HepG2 (cell line): Measurements from ENCODE around the gene JTB. TPM values are rescaled to one million over a fixed set of nuclear protein-coding genes. Genes with fewer than 3 reads are reported as not detected.

Source experiments
- ATAC-seq: fragments of 200-7000 bp; cut with Tn5 transposase; 3 replicates; pipeline ENCODE4 v1.9.1; 2020; ENCODE audit warnings: mild to moderate bottlenecking, moderate library complexity
- BruUV-seq: library from RNA; stranded (reverse); fragments of 400-500 nt; replicated peaks from 2 replicates; lab custom pipeline; 2021; lab: Mats Ljungman, UMichigan
- CTCF ChIA-PET: fragments of 300-600 bp; formaldehyde crosslinking; extraction: SDS; loops from one replicate; lab custom pipeline; 2021; ENCODE audit warnings: low total read pairs, inconsistent platforms, low intra/inter-chr PET ratio; lab: Yijun Ruan, JAX
- POLR2A ChIA-PET: fragments of 350-600 bp; sonication (Branson Sonifier 250); formaldehyde crosslinking; loops from one replicate; lab custom pipeline; 2020; ENCODE audit warnings: antibody characterized with exemption, inconsistent platforms; lab: Yijun Ruan, JAX
- DNase-seq: peaks from one replicate; pipeline ENCODE4 v3.0.0-alpha.2; 2015; ENCODE audit warnings: low spot score
- FAIRE-seq: peaks from 3 replicates; lab custom pipeline; 2011; peaks lifted over from hg19 to GRCh38; lab: Jason Lieb, UNC
- H2AFZ ChIP-seq: one replicate; pipeline ENCODE4 v1.6.1; 2011; ENCODE audit warnings: low read length, inconsistent platforms
- H3K27ac ChIP-seq: fragments of 300-600 bp; 3 replicates; pipeline ENCODE4 v1.8.0; 2011; ENCODE audit warnings: mixed run types, mild to moderate bottlenecking, mixed read lengths, low read length, inconsistent platforms; ENCODE audit not compliant: insufficient read depth; ENCODE audit errors: extremely low read length
- H3K27me3 ChIP-seq, 2 experiments: fragments of 200-600 bp in 1 of 2; 2 replicates in 1 of 2; 3 replicates in 1 of 2; pipeline versions ENCODE4 v1.6.0 to v1.8.0; 2011; ENCODE audit warnings: low read length in 2 of 2, mild to moderate bottlenecking in 2 of 2, moderate library complexity in 2 of 2, inconsistent platforms in 1 of 2; ENCODE audit not compliant: insufficient read depth in 2 of 2, control insufficient read depth in 1 of 2
- H3K36me3 ChIP-seq, 2 experiments: fragments of 200-600 bp in 1 of 2; replicated peaks in 1 of 2; 2 replicates in 1 of 2; 3 replicates in 1 of 2; pipeline versions ENCODE4 v1.5.1 to v1.8.0; 2011; ENCODE audit warnings: low read length in 2 of 2, inconsistent platforms in 1 of 2; ENCODE audit not compliant: insufficient read depth in 2 of 2, control insufficient read depth in 1 of 2
- H3K4me1 ChIP-seq: 2 replicates; pipeline ENCODE4 v1.5.1; 2012; ENCODE audit warnings: low read length, inconsistent platforms; ENCODE audit not compliant: insufficient read depth
- H3K4me2 ChIP-seq: 2 replicates; pipeline ENCODE4 v1.6.0; 2011; ENCODE audit warnings: low read depth, low read length, inconsistent platforms
- H3K4me3 ChIP-seq, 3 experiments: fragments of 200-600 bp in 1 of 3; sonication (generic), shearing (Covaris generic) in 1 of 3; replicated peaks in 1 of 3; 2 replicates each; pipeline ENCODE4 v1.5.1; 2011 to 2016; ENCODE audit warnings: low read length in 3 of 3, inconsistent platforms in 2 of 3, low read depth in 2 of 3, mild to moderate bottlenecking in 2 of 3, control low read depth in 1 of 3, mixed read lengths in 1 of 3; ENCODE audit not compliant: insufficient read depth in 1 of 3
- H3K79me2 ChIP-seq: one replicate; pipeline ENCODE4 v1.6.1; 2011; ENCODE audit warnings: low read length, inconsistent platforms; ENCODE audit not compliant: insufficient read depth
- H3K9ac ChIP-seq: 2 replicates; pipeline ENCODE4 v1.6.0; 2011; ENCODE audit warnings: mild to moderate bottlenecking, low read depth, low read length, inconsistent platforms; ENCODE audit not compliant: insufficient read depth
- H3K9me3 ChIP-seq: 2 replicates; pipeline ENCODE4 v1.5.1; 2012; ENCODE audit warnings: mild to moderate bottlenecking, low read length
- H4K20me1 ChIP-seq: 2 replicates; pipeline ENCODE4 v1.6.0; 2011; ENCODE audit warnings: inconsistent platforms, mild to moderate bottlenecking, low read length, moderate library complexity; ENCODE audit not compliant: insufficient read depth
- MIER3 ChIP-seq: IDR thresholded peaks from 2 replicates; pipeline ENCODE4 v1.6.1; 2016; ENCODE audit warnings: missing compliant biosample characterization, borderline replicate concordance
- NCOR1 ChIP-seq: fragments of 200-600 bp; sonication (generic); IDR thresholded peaks from 2 replicates; pipeline ENCODE4 v1.7.0; 2017; ENCODE audit warnings: antibody characterized with exemption, low read length, borderline replicate concordance
- NFYC ChIP-seq: IDR thresholded peaks from 2 replicates; pipeline ENCODE4 v1.6.1; 2016; ENCODE audit warnings: missing genetic modification reagents, missing compliant biosample characterization
- TBX2 ChIP-seq: sonication (generic); formaldehyde crosslinking; IDR thresholded peaks from 2 replicates; pipeline ENCODE4 v1.5.0; 2020; ENCODE audit warnings: missing genetic modification reagents, mild to moderate bottlenecking, borderline replicate concordance
- ZFP41 ChIP-seq: sonication (generic); formaldehyde crosslinking; IDR thresholded peaks from 2 replicates; pipeline ENCODE4 v1.4.0; 2020; ENCODE audit warnings: mild to moderate bottlenecking, missing genetic modification reagents, borderline replicate concordance
- ZNF296 ChIP-seq: sonication (generic); formaldehyde crosslinking; conservative IDR thresholded peaks from 2 replicates; pipeline ENCODE4 v1.5.0; 2020; ENCODE audit warnings: mild to moderate bottlenecking, missing genetic modification reagents
- WGBS: methylation state at CpG from one replicate; pipeline ENCODE4 v1.1.6; 2017; ENCODE audit warnings: low lambda C conversion rate; 5-methylcytosine and 5-hydroxymethylcytosine counted together
- in situ Hi-C: cut with HindIII; loops from 2 replicates; pipeline ENCODE4 v1.10.0; 2017; ENCODE audit warnings: low pct_unique_long_range_greater_than_20kb; ENCODE audit not compliant: extremely low pct_ligation_motif_present
- intact Hi-C: fragments of 100-400 bp; cut with micrococcal nuclease; formaldehyde crosslinking; loops from one replicate; pipeline ENCODE4 v1.10.0; 2022; ENCODE audit not compliant: unreplicated experiment
- polyA plus RNA-seq, 8 experiments: library from polyadenylated mRNA; depleted of rRNA in 3 of 8; stranded (reverse) in 7 of 8; unstranded in 1 of 8; fragments of >200 nt; fragmentation: Illumina TruSeq in 4 of 8; extraction: Trizol in 4 of 8; gene quantifications; 2 replicates each; pipeline versions ENCODE4 v1.2.1 to v1.2.3, GENCODE V29; 2011 to 2016; ENCODE audit warnings: low read depth in 4 of 8, missing spikeins in 1 of 8, mixed read lengths in 1 of 8; ENCODE audit not compliant: insufficient read depth in 1 of 8
- total RNA-seq, 5 experiments: library from RNA; depleted of rRNA; stranded (reverse); fragments of >200 nt; fragmentation: Illumina TruSeq; extraction: Trizol; gene quantifications; 2 replicates each; pipeline ENCODE4 v1.2.3, GENCODE V29; 2016; ENCODE audit warnings: low read depth in 1 of 5
- TF ChIP-seq, protein P1 (sequence below): sonication (generic); formaldehyde crosslinking; IDR thresholded peaks from 2 replicates; pipeline ENCODE4; 2020; ENCODE audit warnings: missing genetic modification reagents, mild to moderate bottlenecking, borderline replicate concordance
- TF ChIP-seq, protein P2 (sequence below): sonication (generic); formaldehyde crosslinking; IDR thresholded peaks from 2 replicates; pipeline ENCODE4 v1.4.0; 2020; ENCODE audit warnings: missing genetic modification reagents, borderline replicate concordance
- TF ChIP-seq, protein P3 (sequence below), 2 experiments: sonication (generic) in 1 of 2; formaldehyde crosslinking in 1 of 2; IDR thresholded peaks; 2 replicates each; pipeline versions ENCODE4 v1.6.1 to v1.9.0; 2014 to 2022; ENCODE audit warnings: antibody characterized with exemption in 1 of 2, borderline replicate concordance in 1 of 2, inconsistent platforms in 1 of 2, low read depth in 1 of 2, missing genetic modification reagents in 1 of 2

The JTB gene
- total and polyA plus RNA-seq, 2 of the 13 experiments (the other 11 are each of a cell fraction or from before 2014, with no cell fraction given): 96.7 to 99.2 TPM

DNA sequence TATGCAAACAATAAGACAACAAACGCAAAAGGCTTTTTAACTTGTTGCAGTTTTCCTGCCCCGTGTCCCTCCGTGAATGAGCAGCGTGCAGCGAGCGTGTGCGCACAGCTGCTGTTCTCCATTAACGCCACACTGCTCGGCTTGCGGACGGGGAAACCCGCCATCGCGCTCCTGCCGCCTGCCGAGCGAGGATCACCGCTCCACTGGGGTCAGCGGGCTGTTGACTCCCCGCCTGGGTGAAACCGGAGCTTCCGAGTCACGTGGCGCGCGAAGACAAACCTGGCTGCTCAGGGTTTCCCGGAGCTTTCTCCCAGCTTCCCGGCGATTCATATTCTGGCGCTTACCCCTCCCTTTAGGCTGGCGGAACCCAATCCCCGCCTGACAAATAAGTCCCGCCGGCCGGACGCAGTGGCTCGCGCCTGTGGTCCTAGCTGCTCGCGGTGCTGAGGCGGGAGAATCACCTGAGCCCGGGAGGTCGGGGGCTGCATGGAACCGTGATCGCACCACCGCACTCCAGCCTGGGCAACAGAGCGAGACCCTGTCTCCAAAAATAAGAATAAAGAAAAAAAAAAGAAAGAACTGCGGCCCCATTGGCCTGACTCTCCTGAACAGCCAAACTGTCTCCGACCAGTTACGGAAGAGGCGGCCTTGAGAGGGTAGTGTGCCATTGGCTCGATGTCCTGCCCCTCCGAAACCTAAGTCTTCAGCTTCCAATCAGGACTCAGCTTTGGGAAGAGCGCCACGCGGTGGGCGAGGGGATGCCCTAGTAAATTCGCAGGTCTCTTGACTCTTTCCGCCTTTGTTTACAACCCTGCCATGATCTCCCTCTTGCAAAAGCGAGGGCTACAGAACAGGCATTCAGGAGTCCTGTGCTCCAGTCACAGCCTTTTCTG, 10.1 kb downstream of the JTB start, which contains the start of gene CREB3L4 (continued):
- TF ChIP-seq, protein P1, sequence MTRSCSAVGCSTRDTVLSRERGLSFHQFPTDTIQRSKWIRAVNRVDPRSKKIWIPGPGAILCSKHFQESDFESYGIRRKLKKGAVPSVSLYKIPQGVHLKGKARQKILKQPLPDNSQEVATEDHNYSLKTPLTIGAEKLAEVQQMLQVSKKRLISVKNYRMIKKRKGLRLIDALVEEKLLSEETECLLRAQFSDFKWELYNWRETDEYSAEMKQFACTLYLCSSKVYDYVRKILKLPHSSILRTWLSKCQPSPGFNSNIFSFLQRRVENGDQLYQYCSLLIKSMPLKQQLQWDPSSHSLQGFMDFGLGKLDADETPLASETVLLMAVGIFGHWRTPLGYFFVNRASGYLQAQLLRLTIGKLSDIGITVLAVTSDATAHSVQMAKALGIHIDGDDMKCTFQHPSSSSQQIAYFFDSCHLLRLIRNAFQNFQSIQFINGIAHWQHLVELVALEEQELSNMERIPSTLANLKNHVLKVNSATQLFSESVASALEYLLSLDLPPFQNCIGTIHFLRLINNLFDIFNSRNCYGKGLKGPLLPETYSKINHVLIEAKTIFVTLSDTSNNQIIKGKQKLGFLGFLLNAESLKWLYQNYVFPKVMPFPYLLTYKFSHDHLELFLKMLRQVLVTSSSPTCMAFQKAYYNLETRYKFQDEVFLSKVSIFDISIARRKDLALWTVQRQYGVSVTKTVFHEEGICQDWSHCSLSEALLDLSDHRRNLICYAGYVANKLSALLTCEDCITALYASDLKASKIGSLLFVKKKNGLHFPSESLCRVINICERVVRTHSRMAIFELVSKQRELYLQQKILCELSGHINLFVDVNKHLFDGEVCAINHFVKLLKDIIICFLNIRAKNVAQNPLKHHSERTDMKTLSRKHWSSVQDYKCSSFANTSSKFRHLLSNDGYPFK (CRISPR knock-in tag): 0 out of 2 replicates have a peak, but pooled peaks have one; percentile 64
- peak; percentile 97 for TF ChIP-seq NFYC (CRISPR knock-in tag)

DNA sequence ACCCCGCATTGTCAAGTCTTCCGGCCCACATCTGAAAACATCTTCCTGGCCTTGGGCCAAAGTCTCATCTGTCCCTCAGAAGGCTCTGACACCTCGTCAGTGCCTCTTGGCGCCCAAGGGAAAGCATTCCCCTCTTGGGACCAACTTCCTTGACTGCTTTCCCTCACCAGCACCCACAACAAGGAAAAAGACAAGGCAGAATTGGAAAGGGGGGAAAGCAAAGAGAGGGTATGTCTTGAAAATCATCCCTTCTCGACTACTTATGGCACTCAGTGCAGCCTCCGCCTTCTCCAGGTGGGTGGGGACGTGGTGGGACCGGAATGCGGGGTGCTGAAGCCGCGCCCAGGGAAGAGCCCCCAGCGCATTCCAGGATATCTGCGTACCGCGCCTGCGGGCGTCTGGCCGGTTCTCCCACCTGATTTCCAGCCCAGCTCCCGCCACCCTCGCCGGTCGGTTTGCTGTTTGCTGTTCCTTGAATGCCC, 13.6 kb downstream of the JTB start:
- intact Hi-C loops: no loop called here
- no peak for TF ChIP-seq NCOR1
- no peak for TF ChIP-seq MIER3 (CRISPR knock-in tag)
- TF ChIP-seq ZNF296 (CRISPR knock-in tag): no peak
- TF ChIP-seq, protein P2, sequence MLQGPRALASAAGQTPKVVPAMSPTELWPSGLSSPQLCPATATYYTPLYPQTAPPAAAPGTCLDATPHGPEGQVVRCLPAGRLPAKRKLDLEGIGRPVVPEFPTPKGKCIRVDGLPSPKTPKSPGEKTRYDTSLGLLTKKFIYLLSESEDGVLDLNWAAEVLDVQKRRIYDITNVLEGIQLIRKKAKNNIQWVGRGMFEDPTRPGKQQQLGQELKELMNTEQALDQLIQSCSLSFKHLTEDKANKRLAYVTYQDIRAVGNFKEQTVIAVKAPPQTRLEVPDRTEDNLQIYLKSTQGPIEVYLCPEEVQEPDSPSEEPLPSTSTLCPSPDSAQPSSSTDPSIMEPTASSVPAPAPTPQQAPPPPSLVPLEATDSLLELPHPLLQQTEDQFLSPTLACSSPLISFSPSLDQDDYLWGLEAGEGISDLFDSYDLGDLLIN (CRISPR knock-in tag): no peak
- TF ChIP-seq ZFP41 (CRISPR knock-in tag): no peak
- TF ChIP-seq TBX2 (CRISPR knock-in tag): peak; percentile 51
- TF ChIP-seq, protein P3, sequence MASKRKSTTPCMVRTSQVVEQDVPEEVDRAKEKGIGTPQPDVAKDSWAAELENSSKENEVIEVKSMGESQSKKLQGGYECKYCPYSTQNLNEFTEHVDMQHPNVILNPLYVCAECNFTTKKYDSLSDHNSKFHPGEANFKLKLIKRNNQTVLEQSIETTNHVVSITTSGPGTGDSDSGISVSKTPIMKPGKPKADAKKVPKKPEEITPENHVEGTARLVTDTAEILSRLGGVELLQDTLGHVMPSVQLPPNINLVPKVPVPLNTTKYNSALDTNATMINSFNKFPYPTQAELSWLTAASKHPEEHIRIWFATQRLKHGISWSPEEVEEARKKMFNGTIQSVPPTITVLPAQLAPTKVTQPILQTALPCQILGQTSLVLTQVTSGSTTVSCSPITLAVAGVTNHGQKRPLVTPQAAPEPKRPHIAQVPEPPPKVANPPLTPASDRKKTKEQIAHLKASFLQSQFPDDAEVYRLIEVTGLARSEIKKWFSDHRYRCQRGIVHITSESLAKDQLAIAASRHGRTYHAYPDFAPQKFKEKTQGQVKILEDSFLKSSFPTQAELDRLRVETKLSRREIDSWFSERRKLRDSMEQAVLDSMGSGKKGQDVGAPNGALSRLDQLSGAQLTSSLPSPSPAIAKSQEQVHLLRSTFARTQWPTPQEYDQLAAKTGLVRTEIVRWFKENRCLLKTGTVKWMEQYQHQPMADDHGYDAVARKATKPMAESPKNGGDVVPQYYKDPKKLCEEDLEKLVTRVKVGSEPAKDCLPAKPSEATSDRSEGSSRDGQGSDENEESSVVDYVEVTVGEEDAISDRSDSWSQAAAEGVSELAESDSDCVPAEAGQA (IDR thresholded peaks at IDR 0.05; ENCODE audit: low read depth): no peak
- TF ChIP-seq, protein P3 (CRISPR knock-in tag; IDR thresholded peaks at IDR 0.05; ENCODE audit: borderline replicate concordance): no peak

More for the DNA sequence above, 13.6 kb downstream of the JTB start:
- no peaks in the 10 kb centered on the region; a peak in 1 of 5 replicates for H3K27me3 ChIP-seq
- H3K79me2 ChIP-seq: peaks cover 27% of the 10 kb centered on the region
- H3K36me3 ChIP-seq: peaks cover 0 to 13% of the 10 kb centered on the region in 2 experiments; a peak in 1 of 5 replicates
- H3K27ac ChIP-seq: peak overlapping the region; percentile 79
- DNase-seq: peak; percentile 52
- peak overlapping the region; percentile 89 for H3K9ac ChIP-seq
- POLR2A ChIA-PET: interaction anchor here (0.8 to 10.0 kb wide), 10 partner anchors 10 to 293 kb away, joined by 3 to 209 read pairs (median 16); partner anchors contain the start of genes DENND4B, GATAD2B, ILF2 and JTB
- BruUV-seq: TSS peak; percentile 75
- peaks cover 48% of the 10 kb centered on the region for H3K4me1 ChIP-seq
- H3K9me3 ChIP-seq: no peaks in the 10 kb centered on the region
- in situ Hi-C loops: no loop called here
- H3K4me2 ChIP-seq: peak overlapping the region; percentile 98
- no peaks in the 10 kb centered on the region for H4K20me1 ChIP-seq
- H3K4me3 ChIP-seq: peak overlapping the region; percentile 85 to 92 (median 90)
- no peak for FAIRE-seq
- H2AFZ ChIP-seq: no peak overlapping the region
- WGBS: 1% methylated on average over 15 of the region's 22 CpGs
- CTCF ChIA-PET: no interaction called here
- ATAC-seq: peak; percentile 23
